Measurements from ENCODE around the gene NKTR. TPM values are rescaled to one million over a fixed set of nuclear protein-coding genes. Genes with fewer than 3 reads are reported as not detected.

Gene NKTR
- total RNA-seq, 1 donor from 2014 or later, result 70.3 TPM

GRCh38 chr3:42667096-42667522 lies 66.6 kb downstream of the NKTR start:
- Histone ChIP-seq H3K27ac (ENCODE audit: low read depth, low read length) (no peak overlapping the region), H3K36me3 (ENCODE audit: insufficient read depth, low read length) (no peaks in the 10 kb centered on the region), H3K79me2 (ENCODE audit: insufficient read depth, low read length) (no peaks in the 10 kb centered on the region), H3K4me2 (ENCODE audit: low read length) (no peak overlapping the region), H3K9ac (ENCODE audit: low read length) (no peak overlapping the region), H4K20me1 (ENCODE audit: insufficient read depth, low read length) (peaks cover 5% of the 10 kb centered on the region), H3K9me3 (ENCODE audit: insufficient read depth, low read depth, low read length) (peaks cover 3% of the 10 kb centered on the region), H3K4me1 (ENCODE audit: insufficient read depth, low read length) (no peaks in the 10 kb centered on the region), H2AFZ (ENCODE audit: low read depth, low read length) (no peak overlapping the region), H3K27me3 (ENCODE audit: insufficient read depth, low read length) (no peaks in the 10 kb centered on the region), H3K4me3 (ENCODE audit: insufficient read depth, low read depth, low read length) (no peak overlapping the region)
- TF ChIP-seq EZH2 (IDR thresholded peaks at IDR 0.05; ENCODE audit: insufficient read depth, low read length), result no peak
- no peak for TF ChIP-seq CTCF (IDR thresholded peaks at IDR 0.05; ENCODE audit: insufficient read depth, low read depth, low read length)
- H3K36me3 Mint-ChIP-seq (ENCODE audit: low read depth, unreplicated experiment), result peaks cover 6% of the 10 kb centered on the region
- no peak for FAIRE-seq
- no peak overlapping the region for H3K4me3 Mint-ChIP-seq (ENCODE audit: unreplicated experiment)
- no peak overlapping the region for H3K27ac Mint-ChIP-seq (ENCODE audit: unreplicated experiment)
- peaks cover 2% of the 10 kb centered on the region for H3K9me3 Mint-ChIP-seq (ENCODE audit: unreplicated experiment)
- peaks cover 3% of the 10 kb centered on the region for H3K4me1 Mint-ChIP-seq (ENCODE audit: low read depth, unreplicated experiment)
- DNase-seq (ENCODE audit: low read depth), result no peak
- peaks cover 13% of the 10 kb centered on the region for H3K27me3 Mint-ChIP-seq (ENCODE audit: low read depth, unreplicated experiment)

GRCh38 chr3:42667523-42668412 lies 67.3 kb downstream of the NKTR start:
- Histone ChIP-seq H3K4me2 (ENCODE audit: low read length) (no peak overlapping the region), H3K4me1 (ENCODE audit: insufficient read depth, low read length) (no peaks in the 10 kb centered on the region), H4K20me1 (ENCODE audit: insufficient read depth, low read length) (peaks cover 4% of the 10 kb centered on the region), H2AFZ (ENCODE audit: low read depth, low read length) (no peak overlapping the region), H3K9me3 (ENCODE audit: insufficient read depth, low read depth, low read length) (peaks cover 3% of the 10 kb centered on the region), H3K27me3 (ENCODE audit: insufficient read depth, low read length) (no peaks in the 10 kb centered on the region), H3K79me2 (ENCODE audit: insufficient read depth, low read length) (no peaks in the 10 kb centered on the region), H3K36me3 (ENCODE audit: insufficient read depth, low read length) (no peaks in the 10 kb centered on the region), H3K27ac (ENCODE audit: low read depth, low read length) (no peak overlapping the region), H3K9ac (ENCODE audit: low read length) (no peak overlapping the region), H3K4me3 (ENCODE audit: insufficient read depth, low read depth, low read length) (no peak overlapping the region)
- Mint-ChIP-seq H3K27ac (ENCODE audit: unreplicated experiment) (no peak overlapping the region), H3K9me3 (ENCODE audit: unreplicated experiment) (peaks cover 2% of the 10 kb centered on the region), H3K36me3 (ENCODE audit: low read depth, unreplicated experiment) (peaks cover 3% of the 10 kb centered on the region), H3K4me3 (ENCODE audit: unreplicated experiment) (no peak overlapping the region), H3K27me3 (ENCODE audit: low read depth, unreplicated experiment) (peaks cover 16% of the 10 kb centered on the region), H3K4me1 (ENCODE audit: low read depth, unreplicated experiment) (peaks cover 3% of the 10 kb centered on the region)
- DNase-seq (ENCODE audit: low read depth) (no peak), FAIRE-seq (no peak)
- TF ChIP-seq EZH2 (IDR thresholded peaks at IDR 0.05; ENCODE audit: insufficient read depth, low read length), result no peak
- TF ChIP-seq CTCF (IDR thresholded peaks at IDR 0.05; ENCODE audit: insufficient read depth, low read depth, low read length), result no peak

GRCh38 chr3:42668413-42668760 lies 67.9 kb downstream of the NKTR start:
- TF ChIP-seq EZH2 (IDR thresholded peaks at IDR 0.05; ENCODE audit: insufficient read depth, low read length) (no peak), CTCF (IDR thresholded peaks at IDR 0.05; ENCODE audit: insufficient read depth, low read depth, low read length) (no peak)
- Histone ChIP-seq H3K9me3 (ENCODE audit: insufficient read depth, low read depth, low read length) (peaks cover 3% of the 10 kb centered on the region), H3K4me1 (ENCODE audit: insufficient read depth, low read length) (no peaks in the 10 kb centered on the region), H3K4me3 (ENCODE audit: insufficient read depth, low read depth, low read length) (no peak overlapping the region), H3K4me2 (ENCODE audit: low read length) (no peak overlapping the region), H2AFZ (ENCODE audit: low read depth, low read length) (no peak overlapping the region), H3K9ac (ENCODE audit: low read length) (no peak overlapping the region), H3K36me3 (ENCODE audit: insufficient read depth, low read length) (no peaks in the 10 kb centered on the region), H3K27ac (ENCODE audit: low read depth, low read length) (no peak overlapping the region), H3K79me2 (ENCODE audit: insufficient read depth, low read length) (no peaks in the 10 kb centered on the region), H3K27me3 (ENCODE audit: insufficient read depth, low read length) (no peaks in the 10 kb centered on the region), H4K20me1 (ENCODE audit: insufficient read depth, low read length) (peaks cover 4% of the 10 kb centered on the region)
- no peak overlapping the region for H3K27ac Mint-ChIP-seq (ENCODE audit: unreplicated experiment)
- FAIRE-seq (no peak), DNase-seq (ENCODE audit: low read depth) (no peak)
- peaks cover 3% of the 10 kb centered on the region for H3K4me1 Mint-ChIP-seq (ENCODE audit: low read depth, unreplicated experiment)
- no peak overlapping the region for H3K4me3 Mint-ChIP-seq (ENCODE audit: unreplicated experiment)
- peaks cover 3% of the 10 kb centered on the region for H3K36me3 Mint-ChIP-seq (ENCODE audit: low read depth, unreplicated experiment)
- H3K9me3 Mint-ChIP-seq (ENCODE audit: unreplicated experiment), result peaks cover 2% of the 10 kb centered on the region
- H3K27me3 Mint-ChIP-seq (ENCODE audit: low read depth, unreplicated experiment), result peaks cover 16% of the 10 kb centered on the region
